Mucosa of gallbladder (tissue), 1 donor: ENCODE results near the gene RWDD1. TPM values are rescaled to one million over a fixed set of nuclear protein-coding genes. Genes with fewer than 3 reads are reported as not detected.
A peak's percentile ranks its signal among the peaks of the same experiment; 100 is the strongest.

Source experiments
- DNase-seq: peaks from one replicate; pipeline ENCODE4 v3.0.0-alpha.2; 2020; ENCODE audit warnings: low spot score
- total RNA-seq: library from RNA; stranded (reverse); gene quantifications from one replicate; pipeline ENCODE4 v1.2.1, GENCODE V29; 2021
- donor health status: DM: no; HTN: no; CAD: no.

RWDD1 gene
- 35.1 TPM for total RNA-seq

DNA sequence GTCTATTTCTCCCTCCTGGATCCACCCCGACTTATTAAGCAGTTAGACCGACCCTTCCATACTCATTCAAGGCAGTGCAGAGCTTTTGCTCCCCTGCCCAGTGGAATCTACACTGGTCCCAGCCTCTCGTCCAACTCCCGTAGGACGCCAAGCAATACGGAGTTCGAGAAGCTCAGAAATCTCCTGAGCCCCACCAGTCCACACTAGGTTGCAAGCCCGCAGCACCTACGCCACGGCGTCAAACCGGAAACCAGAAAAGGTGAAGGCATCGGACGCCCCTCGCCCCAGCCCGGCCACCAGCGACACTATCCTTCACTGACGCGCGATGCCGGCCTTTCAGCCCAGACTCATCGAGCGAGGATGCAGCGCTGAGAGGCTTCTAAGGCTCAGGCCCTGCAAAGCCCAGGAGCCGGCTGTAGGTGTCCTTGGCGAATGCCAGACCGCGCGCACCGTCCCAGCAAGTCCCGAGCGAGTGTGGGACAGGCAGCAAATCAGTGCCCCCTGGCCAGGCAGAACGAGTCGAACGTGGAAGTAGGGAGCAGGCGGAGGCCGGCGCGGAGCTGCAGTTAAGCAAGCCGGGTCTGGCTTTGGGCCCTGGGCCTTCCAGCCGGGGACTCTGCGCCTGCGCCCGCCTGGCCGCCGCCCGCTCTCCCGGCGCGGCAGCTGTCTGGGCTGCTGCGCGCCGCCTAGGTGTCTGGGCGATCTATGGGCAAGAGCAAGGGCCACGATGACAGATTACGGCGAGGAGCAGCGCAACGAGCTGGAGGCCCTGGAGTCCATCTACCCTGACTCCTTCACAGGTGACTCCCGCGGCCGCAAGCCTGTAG, at the start of gene RWDD1:
RWDD1 (plus strand) TSS at position 649 of the 827 bp plus-strand sequence; CDS start at position 728, 79 bp downstream.
- DNase-seq, result peak; percentile 99

DNA sequence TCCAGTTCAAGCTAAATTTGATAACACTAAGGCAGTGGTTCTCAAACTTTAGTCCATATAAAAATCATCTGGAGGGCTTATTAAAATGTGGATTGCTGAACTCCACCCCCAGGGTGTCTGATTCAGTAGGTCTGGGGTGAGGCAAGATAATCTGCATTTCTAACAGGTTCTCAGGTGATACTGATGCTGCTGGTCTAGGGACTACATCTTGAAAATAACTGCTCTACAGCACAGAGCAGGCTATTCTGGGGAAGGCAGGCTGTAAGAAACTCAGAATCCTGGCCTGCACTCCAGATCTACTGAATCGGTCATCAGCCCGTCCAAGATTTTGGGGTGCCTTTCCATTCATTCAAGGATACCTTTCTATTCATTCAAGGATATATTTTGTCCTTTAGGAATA, 48.4 kb upstream of the RWDD1 start:
- DNase-seq, result no peak

DNA sequence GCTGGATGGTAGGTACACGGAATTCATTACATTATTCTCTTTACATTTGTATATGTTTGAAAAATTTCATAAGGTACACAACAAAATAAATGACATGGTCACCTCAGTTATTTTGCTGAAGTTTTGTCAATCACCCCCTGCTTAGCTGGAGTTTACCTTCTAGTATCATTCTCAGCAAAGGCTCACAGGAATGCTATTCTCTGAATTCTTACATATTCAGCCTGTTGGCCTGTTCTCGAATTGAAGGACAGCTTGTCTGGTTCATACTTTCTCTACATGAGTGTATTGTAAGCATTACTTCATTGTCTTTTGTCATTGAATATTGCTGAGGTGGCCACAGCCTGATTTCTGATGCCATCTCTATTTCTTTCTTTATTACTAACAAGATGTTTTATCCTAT, 47.1 kb upstream of the RWDD1 start:
- no peak for DNase-seq

DNA sequence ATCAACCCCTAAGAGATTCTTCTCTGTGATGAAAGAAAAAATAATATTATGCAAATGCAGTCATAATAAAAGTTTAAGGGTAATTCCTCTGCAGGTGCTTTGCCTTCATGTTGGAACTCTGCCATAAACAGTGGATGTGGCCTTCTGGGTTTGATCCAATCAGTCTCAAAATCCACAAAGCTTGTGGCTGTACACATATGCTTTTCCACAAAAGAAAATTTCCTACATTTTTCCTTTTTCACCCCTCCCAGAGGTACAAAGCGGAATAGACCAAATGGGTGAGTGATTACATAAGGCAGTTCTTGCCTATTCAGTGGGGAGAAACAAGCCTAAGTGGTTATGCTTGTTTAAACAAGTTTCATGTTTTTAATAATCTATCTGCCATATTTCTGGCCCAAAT, 43.2 kb upstream of the RWDD1 start:
- DNase-seq, result no peak

DNA sequence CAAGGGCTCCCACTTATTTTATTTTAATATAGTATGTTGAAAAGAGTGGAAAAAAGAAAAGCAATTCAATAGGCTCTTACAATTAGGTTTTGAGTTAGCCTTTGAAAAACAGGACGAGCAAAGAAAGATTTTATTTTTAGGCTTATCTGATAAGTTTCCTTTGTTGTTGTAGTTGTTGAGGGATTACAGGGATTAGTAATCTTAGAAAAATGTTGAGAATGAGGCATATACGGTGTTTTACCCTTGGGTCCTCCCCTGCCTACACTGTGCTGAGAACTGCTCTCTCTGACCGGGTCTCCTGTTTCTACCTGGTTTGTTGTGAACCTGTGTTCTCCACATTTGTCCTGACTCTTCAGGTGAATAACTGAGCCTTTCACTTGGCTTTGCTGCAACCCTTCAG, 42.5 kb upstream of the RWDD1 start:
- no peak for DNase-seq

- no peak for DNase-seq
These were observed 41.6 kb upstream of the RWDD1 start for GRCh38 chr6:116529466-116530290.

DNA sequence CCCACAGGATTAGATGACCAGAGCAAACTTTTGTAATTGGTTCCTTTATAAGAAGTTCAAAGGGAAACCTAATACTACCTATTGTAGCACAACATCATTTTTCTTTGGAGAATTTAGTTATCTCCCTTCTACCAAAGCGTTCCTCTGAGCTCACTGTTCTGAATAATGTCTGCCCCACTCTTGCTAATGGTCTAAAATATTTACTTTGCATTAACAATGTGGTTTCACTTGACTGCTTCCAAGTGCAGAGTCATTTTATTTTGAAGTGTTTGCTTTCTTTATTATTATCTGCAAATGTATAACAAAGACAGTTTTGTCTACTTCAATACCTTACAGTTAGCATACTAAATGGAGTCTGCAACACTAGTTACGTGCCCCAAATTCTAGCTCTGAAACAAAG, 40.9 kb upstream of the RWDD1 start:
- no peak for DNase-seq

DNA sequence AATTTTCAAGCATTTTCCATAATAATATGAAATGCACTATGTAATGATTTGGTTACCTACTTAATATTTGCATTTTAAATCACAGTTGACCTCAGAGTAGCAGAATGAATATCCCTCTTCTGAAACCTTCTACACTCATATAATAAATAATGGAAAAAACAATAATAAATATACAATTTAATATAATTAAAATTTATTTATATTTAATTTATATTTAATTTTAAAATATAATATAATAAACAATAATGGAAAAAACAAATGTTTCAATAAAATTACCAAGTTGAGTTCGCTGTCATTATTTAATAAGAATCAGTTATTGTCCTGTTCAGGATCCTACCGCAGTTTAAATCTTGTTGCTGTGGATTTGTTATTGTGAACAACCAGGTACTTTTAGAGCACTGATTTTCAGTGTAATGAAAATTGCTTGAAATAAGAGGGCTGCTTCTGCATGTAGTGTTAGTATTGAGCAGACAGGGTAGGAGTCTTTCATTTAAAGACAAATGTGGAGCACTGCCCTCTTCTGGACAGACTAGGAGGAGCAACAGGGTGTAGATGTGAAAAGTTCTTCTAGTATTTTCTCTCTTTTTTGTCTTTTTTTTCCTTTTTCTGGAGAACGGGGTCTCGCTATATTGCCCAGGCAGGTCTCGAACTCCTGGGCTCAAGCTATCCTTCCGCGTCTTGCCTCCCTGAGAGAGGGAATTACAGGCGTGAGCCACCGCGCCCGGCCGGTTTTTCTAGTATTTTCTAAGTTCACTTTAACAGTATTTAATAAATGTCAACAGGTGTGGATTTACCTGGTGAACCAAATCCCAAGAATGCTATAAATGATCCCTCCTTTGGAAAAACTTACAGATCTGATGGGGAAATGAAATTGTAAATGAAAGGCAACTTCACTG, 39.4 kb upstream of the RWDD1 start:
- peak; percentile 62 for DNase-seq

DNA sequence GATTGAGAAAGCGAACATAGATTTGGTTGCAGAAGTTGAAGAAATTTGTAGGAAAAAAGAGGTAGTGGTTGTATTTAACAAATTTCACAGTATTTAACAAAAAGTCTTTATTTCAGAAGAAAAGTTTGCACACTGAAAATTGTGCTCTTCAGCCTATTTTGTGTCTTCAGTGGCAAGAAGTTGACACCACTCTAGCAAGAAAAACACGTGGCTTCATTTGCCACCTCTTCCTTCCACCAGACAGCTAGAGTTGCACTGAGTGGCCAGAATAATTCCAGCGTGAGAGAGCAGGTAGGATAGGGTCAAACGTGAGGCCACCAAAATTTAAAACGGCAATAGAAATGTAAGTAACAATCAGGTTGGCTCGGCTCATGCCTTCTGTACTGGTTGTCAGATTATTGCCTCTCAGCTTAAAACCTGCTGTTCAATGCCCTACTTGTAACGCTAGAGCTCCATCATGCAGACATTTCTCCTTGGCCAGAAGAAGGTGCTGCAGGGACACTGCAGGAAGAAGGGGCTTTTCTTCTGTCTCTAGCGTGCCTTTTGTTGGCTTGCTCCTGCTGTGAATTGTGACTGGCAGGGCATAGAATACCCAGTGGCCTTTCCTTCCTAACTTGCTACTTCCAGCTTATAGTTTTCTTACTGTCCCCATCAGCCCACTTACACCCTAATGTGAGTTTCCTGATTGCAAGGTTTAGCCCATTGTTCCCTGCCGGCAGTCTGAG, 37.9 kb upstream of the RWDD1 start:
- DNase-seq, result no peak

DNA sequence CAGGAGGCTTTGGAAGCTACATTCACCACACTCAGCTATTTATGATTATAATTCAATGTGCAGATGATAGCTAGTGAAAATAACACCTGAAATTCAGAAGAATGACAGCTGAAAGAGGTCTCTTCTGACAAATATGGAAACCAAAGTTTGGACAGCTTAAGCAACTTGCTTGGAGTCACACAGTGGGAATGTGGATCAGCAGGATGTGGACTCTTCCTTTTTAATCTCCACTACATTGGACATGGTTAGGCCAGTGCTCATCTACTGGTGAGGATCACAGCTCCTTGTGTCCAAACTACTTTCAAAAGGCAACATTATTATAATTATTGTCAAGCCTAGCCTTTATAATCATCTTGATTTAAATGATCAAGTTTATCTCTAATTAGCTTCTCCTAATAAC, 36.2 kb upstream of the RWDD1 start:
- no peak for DNase-seq

- DNase-seq, result peak; percentile 29
These were observed 35.1 kb upstream of the RWDD1 start for GRCh38 chr6:116536216-116536621.

GRCh38 chr6:116542426-116542825, 28.9 kb upstream of the RWDD1 start:
- DNase-seq, result no peak

DNA sequence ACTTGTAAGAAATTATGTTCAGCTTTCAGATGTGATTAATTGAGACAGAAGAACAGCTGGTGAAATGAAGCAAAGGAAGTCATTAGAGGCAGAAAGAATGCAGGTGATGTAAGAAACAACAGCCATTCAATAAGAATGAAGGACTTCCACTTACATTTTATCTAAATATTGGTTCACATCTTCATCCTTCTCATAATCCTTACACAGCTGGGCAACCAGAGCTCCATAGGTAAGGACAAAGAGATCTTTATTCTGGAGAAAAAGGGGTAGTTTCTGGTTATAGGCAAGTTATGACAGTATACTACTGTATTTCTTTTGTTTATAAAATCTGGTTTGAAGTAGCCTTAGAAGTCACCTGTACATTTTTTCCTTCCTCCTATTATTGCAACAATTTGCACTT, 28.2 kb upstream of the RWDD1 start:
- no peak for DNase-seq

DNA sequence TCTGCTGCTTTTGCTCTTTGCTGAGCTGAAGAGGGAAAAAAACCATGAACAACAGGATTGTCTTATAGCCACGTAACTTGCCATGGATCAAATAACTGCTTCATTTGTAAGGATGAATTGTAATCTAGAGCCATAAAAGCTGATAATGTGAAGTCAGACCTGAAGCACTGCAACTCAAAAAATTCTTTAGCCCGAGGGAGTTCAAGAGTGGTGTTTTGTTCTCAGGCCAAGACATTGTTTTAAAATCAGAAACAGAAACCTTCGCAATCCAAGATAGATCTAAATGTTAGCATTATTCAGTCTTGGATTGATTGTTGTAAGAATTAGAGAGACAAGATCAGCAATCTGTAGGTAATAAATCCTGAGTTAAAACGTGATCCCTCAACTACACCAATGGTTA, 25.7 kb upstream of the RWDD1 start, which contains the start of gene TRAPPC3L:
TRAPPC3L (minus strand) TSS at position 34 of the 400 bp plus-strand sequence. CDS start 170 bp downstream, outside the sequence.
- no peak for DNase-seq

GRCh38 chr6:116547358-116547757, 23.9 kb upstream of the RWDD1 start:
- DNase-seq, result no peak

- DNase-seq, result no peak
These were observed 20.5 kb upstream of the RWDD1 start for GRCh38 chr6:116550796-116551195.

DNA sequence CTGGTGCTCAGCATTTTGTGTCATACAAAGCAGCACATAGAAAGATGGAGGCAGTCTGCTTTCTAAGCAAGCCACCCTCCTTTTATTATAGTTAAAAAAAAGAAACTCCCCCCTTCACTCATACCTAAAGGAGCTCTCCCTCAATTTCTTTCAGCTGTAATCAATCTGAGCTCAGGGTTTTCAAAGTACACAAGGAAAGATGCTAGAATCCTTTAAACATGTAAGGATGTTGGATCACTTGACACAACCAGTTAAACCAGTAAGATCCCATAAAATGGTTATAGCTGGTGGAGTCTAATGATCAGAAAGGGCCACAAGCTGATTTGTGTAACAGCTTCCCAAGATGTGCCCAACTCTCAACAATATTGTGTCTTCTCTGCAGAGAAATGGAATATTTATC, 17.9 kb upstream of the RWDD1 start, which contains the start of gene CALHM4:
CALHM4 (plus strand) TSS at position 301 of the 400 bp plus-strand sequence; CDS start at position 344, 43 bp downstream.
- no peak for DNase-seq

- no peak for DNase-seq
These were observed 15.2 kb upstream of the RWDD1 start for GRCh38 chr6:116556065-116556464.

DNA sequence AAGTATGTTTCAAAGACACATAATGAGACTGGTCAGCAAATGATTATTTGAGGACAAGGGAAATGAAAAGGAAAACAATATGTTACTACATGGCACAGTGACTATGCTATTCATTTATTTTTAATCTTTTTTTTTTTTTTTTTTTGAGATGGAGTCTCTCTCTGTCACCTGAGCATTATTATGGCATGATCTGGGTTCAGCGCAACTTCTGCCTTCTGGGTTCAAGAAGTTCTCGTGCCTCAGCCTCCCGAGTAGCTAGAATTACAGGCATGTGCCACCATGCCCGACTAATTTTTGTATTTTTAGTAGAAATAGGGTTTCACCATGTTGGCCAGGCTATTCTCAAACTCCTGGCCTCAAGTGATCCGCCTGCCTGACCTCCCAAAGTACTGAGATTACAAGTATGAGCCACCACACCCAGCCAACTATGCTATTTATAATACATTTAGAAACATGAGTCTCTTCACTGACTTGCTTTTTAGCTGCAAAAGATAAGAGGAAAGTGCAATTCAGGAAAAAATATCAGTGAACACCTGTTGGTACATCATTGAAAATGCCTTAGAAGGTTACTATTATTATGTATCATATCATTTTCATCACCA, 14.4 kb upstream of the RWDD1 start:
- DNase-seq, result no peak

DNA sequence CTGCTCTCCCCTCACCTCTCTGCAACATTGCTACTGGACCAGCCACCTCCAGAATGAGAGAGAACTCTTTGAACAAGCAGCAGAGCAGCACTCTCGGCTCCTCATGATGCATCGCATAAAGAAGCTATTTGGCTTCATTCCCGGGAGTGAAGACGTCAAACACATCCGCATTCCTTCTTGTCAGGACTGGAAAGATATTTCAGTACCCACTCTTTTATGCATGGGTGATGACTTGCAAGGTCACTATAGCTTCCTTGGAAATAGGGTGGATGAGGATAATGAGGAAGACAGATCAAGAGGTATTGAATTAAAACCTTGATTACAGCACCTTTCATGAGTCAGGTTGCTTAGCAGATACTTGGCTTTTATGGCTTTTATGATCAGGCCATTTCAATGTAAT, 13.4 kb upstream of the RWDD1 start:
- DNase-seq, result peak; percentile 44

DNA sequence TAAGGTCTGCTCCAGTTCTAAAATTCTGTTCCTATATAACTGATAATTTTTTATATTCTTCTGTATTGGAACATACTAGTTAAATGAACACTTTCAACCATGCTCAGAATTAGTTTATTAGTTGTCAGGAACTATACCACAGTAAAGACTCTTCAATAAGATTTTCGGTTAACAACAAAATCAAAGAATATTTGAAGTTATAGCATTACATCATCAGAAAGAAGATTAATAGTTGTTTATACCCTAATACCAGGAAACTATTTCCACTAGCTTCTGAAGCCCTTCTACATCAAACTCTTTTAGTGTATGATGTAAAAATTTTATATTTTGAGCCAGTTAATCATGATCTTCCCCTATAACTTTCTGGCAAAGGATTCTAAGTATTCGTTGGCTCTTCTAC, 11.2 kb upstream of the RWDD1 start:
- DNase-seq, result no peak
